ENCODE data around the gene GNAQ. TPM values are rescaled to one million over a fixed set of nuclear protein-coding genes. Genes with fewer than 3 reads are reported as not detected.

The GNAQ gene
- polyA plus RNA-seq, 3 donors: 8.3 to 51.0 (median 9.6) TPM

DNA sequence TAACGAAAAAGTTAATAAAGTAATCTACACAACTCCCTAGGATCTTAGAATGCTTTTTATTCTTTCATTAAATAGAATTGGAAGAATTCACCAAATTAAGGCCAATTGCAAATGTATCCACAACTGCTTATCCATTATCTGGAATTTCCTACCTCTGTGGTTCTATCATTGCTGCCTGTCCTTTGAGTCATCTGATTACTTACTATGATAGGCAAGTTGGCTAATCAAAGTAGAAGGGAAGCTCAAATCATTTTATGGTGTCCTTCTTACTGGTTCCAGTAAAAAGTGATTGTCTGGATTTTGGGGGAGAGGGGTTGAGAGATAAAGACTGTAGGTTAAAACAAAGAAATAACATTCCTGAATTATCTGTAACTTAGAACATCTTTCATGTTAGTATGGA lies 222.1 kb downstream of the GNAQ start:
- intact Hi-C loops (cut with micrococcal nuclease): no loop called here
- WGBS (ENCODE audit: insufficient coverage): no CpG with 5 or more reads among the region's 1 CpG
- peaks cover 64 to 74% of the 10 kb centered on the region in 2 donors for H3K36me3 Mint-ChIP-seq

DNA sequence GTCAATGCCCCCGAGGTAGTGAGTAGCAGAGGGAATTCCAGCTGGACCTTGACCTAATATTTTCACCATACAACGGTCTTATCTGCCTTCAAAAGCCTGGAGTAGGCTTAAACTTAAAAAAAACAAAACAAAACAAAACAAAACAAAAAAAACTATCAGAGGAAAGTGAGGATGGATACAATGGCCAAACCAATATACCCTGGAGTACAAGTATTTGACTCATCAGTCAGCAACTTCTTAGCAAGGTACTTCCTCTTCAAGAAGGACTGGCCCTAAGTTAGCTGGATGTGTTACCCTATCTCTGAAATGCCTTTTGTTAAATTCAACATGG lies 222.9 kb downstream of the GNAQ start:
- intact Hi-C loops (cut with micrococcal nuclease): no loop called here
- Histone ChIP-seq H3K9me3 (replicated peaks in 1 of 2; ENCODE audit: control insufficient read depth in 1 of 2, insufficient read depth in 1 of 2, low read length in 2 of 2) (no peaks in the 10 kb centered on the region), H3K36me3 (replicated peaks in 1 of 2; ENCODE audit: control insufficient read depth in 1 of 2, insufficient read depth in 2 of 2, low read length in 2 of 2) (peaks cover 26 to 74% of the 10 kb centered on the region in 2 donors), H3K4me2 (replicated peaks; ENCODE audit: extremely low read depth, low read length, poor library complexity, severe bottlenecking) (no peak overlapping the region), H2AFZ (ENCODE audit: insufficient read depth, low read depth, low read length, poor library complexity, severe bottlenecking) (no peak overlapping the region), H3K4me3 (replicated peaks in 1 of 3; ENCODE audit: low read depth in 2 of 3, low read length in 3 of 3) (no peak overlapping the region), H3K27ac (ENCODE audit: low read depth in 1 of 2, low read length in 2 of 2) (peak overlapping the region in 1 of 2 donors; percentile 13), H3K9ac (ENCODE audit: insufficient read depth, low read length, poor library complexity, severe bottlenecking) (no peak overlapping the region), H3K79me2 (ENCODE audit: insufficient read depth, low read length) (peaks cover 48% of the 10 kb centered on the region), H3K4me1 (ENCODE audit: control insufficient read depth in 1 of 2, insufficient read depth in 2 of 2, low read length in 2 of 2) (peaks cover 9 to 15% of the 10 kb centered on the region in 2 donors), H3K27me3 (ENCODE audit: control insufficient read depth in 2 of 2, insufficient read depth in 2 of 2, low read length in 2 of 2) (no peaks in the 10 kb centered on the region), H4K20me1 (ENCODE audit: insufficient read depth, low read length) (peaks cover 98% of the 10 kb centered on the region)
- H3K27ac Mint-ChIP-seq: peak overlapping the region in 3 of 7 donors; percentile 26 to 85 (median 58)
- peak; percentile 9 to 26 (median 10) for DNase-seq
- WGBS (ENCODE audit: insufficient coverage): no CpG with 5 or more reads among the region's 2 CpGs
- no peak overlapping the region for H3K4me3 Mint-ChIP-seq
- H3K4me1 Mint-ChIP-seq: peaks cover 23% of the 10 kb centered on the region
- no peaks in the 10 kb centered on the region for H3K27me3 Mint-ChIP-seq (ENCODE audit: low read depth in 3 of 3)
- H3K9me3 Mint-ChIP-seq: no peaks in the 10 kb centered on the region
- peaks cover 63 to 72% of the 10 kb centered on the region in 2 donors for H3K36me3 Mint-ChIP-seq
- TF ChIP-seq, protein P1, sequence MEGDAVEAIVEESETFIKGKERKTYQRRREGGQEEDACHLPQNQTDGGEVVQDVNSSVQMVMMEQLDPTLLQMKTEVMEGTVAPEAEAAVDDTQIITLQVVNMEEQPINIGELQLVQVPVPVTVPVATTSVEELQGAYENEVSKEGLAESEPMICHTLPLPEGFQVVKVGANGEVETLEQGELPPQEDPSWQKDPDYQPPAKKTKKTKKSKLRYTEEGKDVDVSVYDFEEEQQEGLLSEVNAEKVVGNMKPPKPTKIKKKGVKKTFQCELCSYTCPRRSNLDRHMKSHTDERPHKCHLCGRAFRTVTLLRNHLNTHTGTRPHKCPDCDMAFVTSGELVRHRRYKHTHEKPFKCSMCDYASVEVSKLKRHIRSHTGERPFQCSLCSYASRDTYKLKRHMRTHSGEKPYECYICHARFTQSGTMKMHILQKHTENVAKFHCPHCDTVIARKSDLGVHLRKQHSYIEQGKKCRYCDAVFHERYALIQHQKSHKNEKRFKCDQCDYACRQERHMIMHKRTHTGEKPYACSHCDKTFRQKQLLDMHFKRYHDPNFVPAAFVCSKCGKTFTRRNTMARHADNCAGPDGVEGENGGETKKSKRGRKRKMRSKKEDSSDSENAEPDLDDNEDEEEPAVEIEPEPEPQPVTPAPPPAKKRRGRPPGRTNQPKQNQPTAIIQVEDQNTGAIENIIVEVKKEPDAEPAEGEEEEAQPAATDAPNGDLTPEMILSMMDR (IDR thresholded peaks at IDR 0.05): no peak

More for the DNA sequence above, 222.1 kb downstream of the GNAQ start:
- Histone ChIP-seq H3K27ac (ENCODE audit: low read depth in 1 of 2, low read length in 2 of 2) (peak overlapping the region in 1 of 2 donors; percentile 13), H4K20me1 (ENCODE audit: insufficient read depth, low read length) (peaks cover 98% of the 10 kb centered on the region), H3K4me3 (replicated peaks in 1 of 3; ENCODE audit: low read depth in 2 of 3, low read length in 3 of 3) (no peak overlapping the region), H3K9ac (ENCODE audit: insufficient read depth, low read length, poor library complexity, severe bottlenecking) (no peak overlapping the region), H3K36me3 (replicated peaks in 1 of 2; ENCODE audit: control insufficient read depth in 1 of 2, insufficient read depth in 2 of 2, low read length in 2 of 2) (peaks cover 31 to 80% of the 10 kb centered on the region in 2 donors), H3K27me3 (ENCODE audit: control insufficient read depth in 2 of 2, insufficient read depth in 2 of 2, low read length in 2 of 2) (no peaks in the 10 kb centered on the region), H3K9me3 (replicated peaks in 1 of 2; ENCODE audit: control insufficient read depth in 1 of 2, insufficient read depth in 1 of 2, low read length in 2 of 2) (no peaks in the 10 kb centered on the region), H3K4me1 (ENCODE audit: control insufficient read depth in 1 of 2, insufficient read depth in 2 of 2, low read length in 2 of 2) (peaks cover 9 to 15% of the 10 kb centered on the region in 2 donors), H2AFZ (ENCODE audit: insufficient read depth, low read depth, low read length, poor library complexity, severe bottlenecking) (no peak overlapping the region), H3K4me2 (replicated peaks; ENCODE audit: extremely low read depth, low read length, poor library complexity, severe bottlenecking) (no peak overlapping the region), H3K79me2 (ENCODE audit: insufficient read depth, low read length) (peaks cover 49% of the 10 kb centered on the region)
- Mint-ChIP-seq H3K4me1 (peaks cover 23% of the 10 kb centered on the region), H3K27ac (no peak overlapping the region), H3K9me3 (no peaks in the 10 kb centered on the region), H3K4me3 (no peak overlapping the region), H3K27me3 (ENCODE audit: low read depth in 3 of 3) (no peaks in the 10 kb centered on the region)
- TF ChIP-seq, protein P1 (IDR thresholded peaks at IDR 0.05): no peak
- DNase-seq: no peak

All from CD14-positive monocyte (primary cell).